Measurements from ENCODE around the gene STT3A. TPM values are rescaled to one million over a fixed set of nuclear protein-coding genes. Genes with fewer than 3 reads are reported as not detected.

STT3A gene
- total and polyA plus RNA-seq, 10 of the 15 experiments (the other 5 are each of a cell fraction or from before 2014, with no cell fraction given): 74.4 to 202 (median 118) TPM

DNA sequence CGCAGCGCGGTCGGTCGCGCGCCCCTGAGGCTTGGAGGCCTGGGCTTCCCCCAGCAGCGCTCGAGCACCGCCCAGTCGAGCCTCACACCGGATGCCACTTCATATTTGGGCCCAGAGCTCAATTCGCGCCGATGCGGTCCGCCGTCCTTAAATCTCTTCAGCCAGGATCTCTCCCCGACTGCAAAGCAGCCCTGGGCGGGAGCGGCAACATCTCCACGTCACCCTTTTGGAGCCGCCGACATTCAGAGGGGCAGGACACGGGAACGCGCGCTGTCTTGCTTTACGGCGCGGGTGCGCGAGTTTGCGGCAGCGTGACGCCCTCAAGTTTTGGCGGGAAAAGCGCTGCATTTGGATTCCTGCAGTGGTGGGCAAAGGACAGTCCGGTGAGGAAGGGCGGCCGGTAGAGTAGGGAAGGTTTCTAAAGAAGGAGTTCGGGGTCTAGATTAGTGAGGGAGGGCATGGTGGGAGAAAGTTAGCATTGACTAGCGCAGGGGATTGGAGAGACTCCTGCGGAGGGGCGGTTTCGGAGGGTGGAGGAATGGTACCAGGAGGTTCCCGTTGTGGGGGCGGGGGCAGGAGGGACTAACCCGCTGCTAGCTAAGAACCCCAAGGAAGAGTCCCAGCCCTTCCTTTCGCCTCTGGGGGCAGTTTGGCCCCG, 33.1 kb downstream of the STT3A start (continued):
- peak; percentile 45; the same call in 1 of the 2 replicates for TF ChIP-seq ZBTB40 (IDR thresholded peaks at IDR 0.05; ENCODE audit: borderline replicate concordance)
- no peak for TF ChIP-seq ZBTB4 (CRISPR knock-in tag; IDR thresholded peaks at IDR 0.05)
- no peak for TF ChIP-seq ETV6 (conservative IDR thresholded peaks at IDR 0.05 in 1 of 2, IDR thresholded peaks at IDR 0.05 in 1 of 2; ENCODE audit: borderline replicate concordance in 1 of 2, low read depth in 1 of 2)
- TF ChIP-seq, protein P1, sequence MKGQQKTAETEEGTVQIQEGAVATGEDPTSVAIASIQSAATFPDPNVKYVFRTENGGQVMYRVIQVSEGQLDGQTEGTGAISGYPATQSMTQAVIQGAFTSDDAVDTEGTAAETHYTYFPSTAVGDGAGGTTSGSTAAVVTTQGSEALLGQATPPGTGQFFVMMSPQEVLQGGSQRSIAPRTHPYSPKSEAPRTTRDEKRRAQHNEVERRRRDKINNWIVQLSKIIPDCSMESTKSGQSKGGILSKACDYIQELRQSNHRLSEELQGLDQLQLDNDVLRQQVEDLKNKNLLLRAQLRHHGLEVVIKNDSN (IDR thresholded peaks at IDR 0.05; ENCODE audit: borderline replicate concordance, extremely low read length, insufficient read depth, low read depth, low read length): no peak
- TF ChIP-seq DPF2 (IDR thresholded peaks at IDR 0.05): no peak
- TF ChIP-seq MEF2B (IDR thresholded peaks at IDR 0.05; ENCODE audit: partially characterized antibody, poor library complexity, severe bottlenecking): no peak
- TF ChIP-seq, protein P2, sequence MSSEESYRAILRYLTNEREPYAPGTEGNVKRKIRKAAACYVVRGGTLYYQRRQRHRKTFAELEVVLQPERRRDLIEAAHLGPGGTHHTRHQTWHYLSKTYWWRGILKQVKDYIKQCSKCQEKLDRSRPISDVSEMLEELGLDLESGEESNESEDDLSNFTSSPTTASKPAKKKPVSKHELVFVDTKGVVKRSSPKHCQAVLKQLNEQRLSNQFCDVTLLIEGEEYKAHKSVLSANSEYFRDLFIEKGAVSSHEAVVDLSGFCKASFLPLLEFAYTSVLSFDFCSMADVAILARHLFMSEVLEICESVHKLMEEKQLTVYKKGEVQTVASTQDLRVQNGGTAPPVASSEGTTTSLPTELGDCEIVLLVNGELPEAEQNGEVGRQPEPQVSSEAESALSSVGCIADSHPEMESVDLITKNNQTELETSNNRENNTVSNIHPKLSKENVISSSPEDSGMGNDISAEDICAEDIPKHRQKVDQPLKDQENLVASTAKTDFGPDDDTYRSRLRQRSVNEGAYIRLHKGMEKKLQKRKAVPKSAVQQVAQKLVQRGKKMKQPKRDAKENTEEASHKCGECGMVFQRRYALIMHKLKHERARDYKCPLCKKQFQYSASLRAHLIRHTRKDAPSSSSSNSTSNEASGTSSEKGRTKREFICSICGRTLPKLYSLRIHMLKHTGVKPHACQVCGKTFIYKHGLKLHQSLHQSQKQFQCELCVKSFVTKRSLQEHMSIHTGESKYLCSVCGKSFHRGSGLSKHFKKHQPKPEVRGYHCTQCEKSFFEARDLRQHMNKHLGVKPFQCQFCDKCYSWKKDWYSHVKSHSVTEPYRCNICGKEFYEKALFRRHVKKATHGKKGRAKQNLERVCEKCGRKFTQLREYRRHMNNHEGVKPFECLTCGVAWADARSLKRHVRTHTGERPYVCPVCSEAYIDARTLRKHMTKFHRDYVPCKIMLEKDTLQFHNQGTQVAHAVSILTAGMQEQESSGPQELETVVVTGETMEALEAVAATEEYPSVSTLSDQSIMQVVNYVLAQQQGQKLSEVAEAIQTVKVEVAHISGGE (CRISPR knock-in tag; IDR thresholded peaks at IDR 0.05): no peak
- no peak for TF ChIP-seq ZNF24 (IDR thresholded peaks at IDR 0.05)
- peak; percentile 87; the same call in 1 of the 2 replicates for TF ChIP-seq GATAD2B (conservative IDR thresholded peaks at IDR 0.05; ENCODE audit: low read depth)
- TF ChIP-seq SIN3A (IDR thresholded peaks at IDR 0.05; ENCODE audit: low read depth, low read length): peak; percentile 79
- no peak for TF ChIP-seq RAD21 (IDR thresholded peaks at IDR 0.05; ENCODE audit: insufficient read depth, low read depth, low read length)
- peak; percentile 37; the same call in 1 of the 2 replicates for TF ChIP-seq PKNOX1 (IDR thresholded peaks at IDR 0.05)
- TF ChIP-seq MTA2 (IDR thresholded peaks at IDR 0.05; ENCODE audit: low read depth): no peak
- TF ChIP-seq RB1 (IDR thresholded peaks at IDR 0.05; ENCODE audit: borderline replicate concordance): peak; percentile 100
- no peak for TF ChIP-seq SUPT20H (IDR thresholded peaks at IDR 0.05; ENCODE audit: borderline replicate concordance, control insufficient read depth, low read depth, low read length)

All from GM12878 (cell line).